CD14-positive monocyte (primary cell): ENCODE measurements around the gene MTX1. TPM values are rescaled to one million over a fixed set of nuclear protein-coding genes. Genes with fewer than 3 reads are reported as not detected.

ENCODE experiments used
- DNase-seq, 3 donors: peaks; one replicate each; pipeline ENCODE4 v3.0.0-alpha.2; 2011 to 2022
- H2AFZ ChIP-seq: 2 replicates; pipeline ENCODE4 v1.6.0; 2012; ENCODE audit warnings: mild to moderate bottlenecking, low read depth, low read length, inconsistent platforms; ENCODE audit not compliant: insufficient read depth, poor library complexity, severe bottlenecking
- H3K27ac ChIP-seq, 2 donors: 1 replicate in 1 of 2; 2 replicates in 1 of 2; pipeline ENCODE4 v1.5.1; 2012 to 2013; ENCODE audit warnings: low read length in 2 of 2, control low read depth in 1 of 2, inconsistent platforms in 1 of 2, low read depth in 1 of 2, mild to moderate bottlenecking in 1 of 2
- H3K27me3 ChIP-seq, 2 donors: one replicate each; pipeline versions ENCODE4 v1.6.0 to v1.6.1; 2011 to 2013; ENCODE audit warnings: low read length in 2 of 2; ENCODE audit not compliant: control insufficient read depth in 2 of 2, insufficient read depth in 2 of 2
- H3K36me3 ChIP-seq, 2 donors: replicated peaks in 1 of 2; 1 replicate in 1 of 2; 2 replicates in 1 of 2; pipeline versions ENCODE4 v1.5.1 to v1.6.1; 2012 to 2013; ENCODE audit warnings: low read length in 2 of 2, control low read depth in 1 of 2, inconsistent platforms in 1 of 2, mild to moderate bottlenecking in 1 of 2; ENCODE audit not compliant: insufficient read depth in 2 of 2, control insufficient read depth in 1 of 2
- H3K4me1 ChIP-seq, 2 donors: 1 replicate in 1 of 2; 2 replicates in 1 of 2; pipeline versions ENCODE4 v1.5.1 to v1.6.1; 2012 to 2013; ENCODE audit warnings: low read length in 2 of 2, control low read depth in 1 of 2, inconsistent platforms in 1 of 2, mild to moderate bottlenecking in 1 of 2, moderate library complexity in 1 of 2; ENCODE audit not compliant: insufficient read depth in 2 of 2, control insufficient read depth in 1 of 2
- H3K4me2 ChIP-seq: replicated peaks from 2 replicates; pipeline ENCODE3; 2012; ENCODE audit warnings: low read length, moderate library complexity, mild to moderate bottlenecking; ENCODE audit not compliant: poor library complexity, severe bottlenecking; ENCODE audit errors: extremely low read depth
- H3K4me3 ChIP-seq, 3 experiments: fragments of 200-600 bp in 1 of 3; sonication (generic) in 1 of 3; replicated peaks in 1 of 3; 1 replicate in 2 of 3; 2 replicates in 1 of 3; pipeline ENCODE4 v1.5.1; 2011 to 2013; ENCODE audit warnings: low read length in 3 of 3, mild to moderate bottlenecking in 3 of 3, control low read depth in 2 of 3, low read depth in 2 of 3, inconsistent platforms in 1 of 3, moderate library complexity in 1 of 3
- H3K79me2 ChIP-seq: 2 replicates; pipeline ENCODE4 v1.6.0; 2012; ENCODE audit warnings: mild to moderate bottlenecking, control low read depth, inconsistent platforms, low read length, moderate library complexity; ENCODE audit not compliant: insufficient read depth
- H3K9ac ChIP-seq: 2 replicates; pipeline ENCODE4 v1.6.0; 2017; ENCODE audit warnings: low read length, mild to moderate bottlenecking; ENCODE audit not compliant: insufficient read depth, poor library complexity, severe bottlenecking
- H3K9me3 ChIP-seq, 2 donors: replicated peaks in 1 of 2; 1 replicate in 1 of 2; 2 replicates in 1 of 2; pipeline versions ENCODE4 v1.5.1 to v1.6.1; 2012 to 2013; ENCODE audit warnings: low read length in 2 of 2, control low read depth in 1 of 2; ENCODE audit not compliant: control insufficient read depth in 1 of 2, insufficient read depth in 1 of 2
- H4K20me1 ChIP-seq: 2 replicates; pipeline ENCODE4 v1.6.0; 2012; ENCODE audit warnings: mild to moderate bottlenecking, low read length, control low read depth, moderate library complexity; ENCODE audit not compliant: insufficient read depth
- H3K27ac Mint-ChIP-seq, 7 donors: one replicate each; pipeline ENCODE4 v1.8.0; 2020; ENCODE audit warnings: mild to moderate bottlenecking in 7 of 7, mixed read lengths in 7 of 7, moderate library complexity in 6 of 7, inconsistent platforms in 2 of 7
- H3K27me3 Mint-ChIP-seq, 3 donors: one replicate each; pipeline ENCODE4 v1.8.0; 2021 to 2022; ENCODE audit warnings: low read depth in 3 of 3, mild to moderate bottlenecking in 3 of 3, mixed read lengths in 3 of 3, moderate library complexity in 3 of 3, inconsistent platforms in 1 of 3
- H3K36me3 Mint-ChIP-seq, 2 donors: one replicate each; pipeline ENCODE4 v1.8.0; 2020; ENCODE audit warnings: mixed read lengths in 2 of 2, inconsistent platforms in 1 of 2, mild to moderate bottlenecking in 1 of 2
- H3K4me1 Mint-ChIP-seq: one replicate; pipeline ENCODE4 v1.8.0; 2020; ENCODE audit warnings: mild to moderate bottlenecking, mixed read lengths
- H3K4me3 Mint-ChIP-seq, 2 donors: one replicate each; pipeline ENCODE4 v1.8.0; 2020; ENCODE audit warnings: mild to moderate bottlenecking in 2 of 2, mixed read lengths in 2 of 2, moderate library complexity in 1 of 2
- H3K9me3 Mint-ChIP-seq, 7 donors: one replicate each; pipeline ENCODE4 v1.8.0; 2020 to 2022; ENCODE audit warnings: mixed read lengths in 7 of 7, mild to moderate bottlenecking in 6 of 7, moderate library complexity in 6 of 7, inconsistent platforms in 2 of 7
- CTCF ChIP-seq: fragments of 200-600 bp; IDR thresholded peaks from one replicate; pipeline ENCODE4 v1.8.0; 2022; ENCODE audit warnings: antibody characterized with exemption, mild to moderate bottlenecking
- WGBS: methylation state at CpG from one replicate; pipeline ENCODE4 v1.1.5; 2013; ENCODE audit warnings: missing lambda C conversion rate; ENCODE audit not compliant: insufficient coverage; 5-methylcytosine and 5-hydroxymethylcytosine counted together
- intact Hi-C, 2 donors: fragments of 100-400 bp; cut with micrococcal nuclease; formaldehyde crosslinking; loops; one replicate each; pipeline versions ENCODE4 v1.15.0 to v1.15.1; 2023
- polyA plus RNA-seq, 3 donors: library from polyadenylated mRNA; depleted of rRNA in 1 of 3; unstranded in 2 of 3; stranded (reverse) in 1 of 3; fragments of 300-500 nt in 2 of 3; fragments of >200 nt in 1 of 3; fragmentation: Illumina TruSeq in 2 of 3; gene quantifications; 1 replicate in 2 of 3; 2 replicates in 1 of 3; pipeline ENCODE4 v1.2.3, GENCODE V29; 2012 to 2021

The MTX1 gene
- polyA plus RNA-seq, 3 donors, result 79.7 to 101 (median 86.0) TPM

DNA sequence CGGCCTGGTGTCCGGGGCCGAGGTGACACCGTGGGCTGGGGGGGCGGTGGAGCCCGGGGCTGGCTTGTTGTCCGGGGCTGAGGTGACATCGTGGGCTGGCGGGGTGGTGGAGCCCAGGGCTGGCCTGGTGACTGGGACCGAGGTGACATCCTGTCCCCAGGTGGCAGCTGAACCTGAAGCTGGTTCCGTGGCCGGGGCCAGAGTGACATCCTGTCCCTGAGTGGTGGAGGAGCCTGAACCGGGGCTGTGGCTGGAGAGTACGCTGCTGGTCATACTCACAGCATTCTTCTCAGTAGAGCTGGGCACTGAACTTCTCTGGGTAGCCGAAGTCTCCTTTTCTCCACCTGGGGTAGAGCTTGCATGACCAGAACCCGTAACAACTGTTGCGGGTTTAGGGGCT is 16.6 kb upstream of the MTX1 start:
- H3K27ac ChIP-seq, result no peak overlapping the region
- Mint-ChIP-seq H3K36me3 (peaks cover 8 to 17% of the 10 kb centered on the region in 2 donors), H3K27me3 (peaks cover 24 to 36% (median 27%) of the 10 kb centered on the region in 3 donors), H3K4me1 (peaks cover 27% of the 10 kb centered on the region), H3K9me3 (peaks cover 0 to 7% (median 3%) of the 10 kb centered on the region in 7 donors), H3K27ac (peak overlapping the region in 2 of 7 donors; percentile 26 to 81), H3K4me3 (no peak overlapping the region)
- peaks cover 27 to 35% of the 10 kb centered on the region in 2 donors for H3K4me1 ChIP-seq
- H3K9me3 ChIP-seq, result no peaks in the 10 kb centered on the region
- intact Hi-C loops, result no loop called here
- H3K4me2 ChIP-seq, result no peak overlapping the region
- WGBS, result 94% methylated on average over 13 of the region's 17 CpGs
- no peak overlapping the region for H3K9ac ChIP-seq
- DNase-seq, result no peak
- H4K20me1 ChIP-seq, result no peaks in the 10 kb centered on the region
- peaks cover 4 to 18% of the 10 kb centered on the region in 2 donors for H3K27me3 ChIP-seq
- H3K79me2 ChIP-seq, result no peaks in the 10 kb centered on the region
- H3K4me3 ChIP-seq, result no peak overlapping the region
- no peak for TF ChIP-seq CTCF
- H2AFZ ChIP-seq, result no peak overlapping the region
- no peaks in the 10 kb centered on the region for H3K36me3 ChIP-seq

DNA sequence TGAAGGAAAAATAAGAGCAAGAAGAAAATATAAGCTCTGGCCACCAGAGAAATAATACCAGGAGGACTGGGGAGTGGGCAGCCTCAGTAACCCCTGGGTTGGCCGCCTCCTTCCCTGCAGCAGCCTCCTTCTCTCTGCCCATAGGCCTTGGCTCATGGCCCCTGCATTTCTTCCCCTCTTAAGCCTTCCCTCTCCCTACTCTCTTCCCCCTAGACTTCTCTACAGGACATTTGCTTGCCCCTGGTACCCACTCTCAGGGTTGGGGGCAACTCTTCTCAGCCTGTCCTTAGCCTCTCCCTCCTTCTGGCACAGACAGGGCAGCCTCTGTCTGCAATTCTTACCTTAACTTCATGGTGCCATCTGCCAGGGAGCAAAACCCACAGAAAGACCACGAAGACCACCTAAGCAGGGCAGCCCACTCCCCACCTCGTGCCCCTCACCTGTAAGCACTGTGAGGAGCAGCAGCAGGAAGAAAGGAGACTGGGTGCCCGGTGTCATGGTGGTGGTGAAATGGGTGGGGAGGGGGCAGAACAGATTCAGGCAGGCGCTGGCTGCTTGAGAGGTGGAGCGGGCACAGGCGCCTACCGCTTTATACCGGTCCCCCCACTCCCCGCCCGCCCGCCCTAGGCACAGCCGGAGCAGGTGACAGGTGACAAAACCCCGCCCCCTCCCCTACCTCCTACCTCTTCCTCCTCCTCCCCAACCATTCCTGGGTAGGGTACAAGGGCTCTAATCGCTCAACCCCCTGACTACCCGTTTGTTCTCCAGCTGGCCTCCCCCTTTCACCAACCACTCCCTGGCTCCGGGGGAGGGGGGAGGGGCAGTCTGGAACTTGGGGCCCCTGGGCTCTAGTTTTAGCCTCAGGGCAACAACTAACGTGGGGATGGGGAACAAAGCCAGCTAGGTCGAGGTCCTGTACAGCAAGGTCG is 15.9 kb upstream of the MTX1 start:
- peak overlapping the region in 3 of 7 donors; percentile 11 to 90 (median 87) for H3K27ac Mint-ChIP-seq
- intact Hi-C loops, result no loop called here
- Histone ChIP-seq H3K4me3 (peak overlapping the region; percentile 26 to 72 (median 27)), H3K27ac (peak overlapping the region in 1 of 2 donors; percentile 2), H3K9me3 (no peaks in the 10 kb centered on the region), H3K9ac (peak overlapping the region; percentile 48), H3K79me2 (no peaks in the 10 kb centered on the region), H2AFZ (peak overlapping the region; percentile 79), H3K4me1 (peaks cover 27 to 35% of the 10 kb centered on the region in 2 donors), H3K4me2 (peak overlapping the region; percentile 81), H3K36me3 (no peaks in the 10 kb centered on the region), H3K27me3 (peaks cover 4 to 18% of the 10 kb centered on the region in 2 donors), H4K20me1 (no peaks in the 10 kb centered on the region)
- no peak for DNase-seq
- 80% methylated on average over 1 of the region's 20 CpGs for WGBS
- peaks cover 0 to 7% (median 3%) of the 10 kb centered on the region in 7 donors for H3K9me3 Mint-ChIP-seq
- peaks cover 11 to 19% of the 10 kb centered on the region in 2 donors for H3K36me3 Mint-ChIP-seq
- peaks cover 27% of the 10 kb centered on the region for H3K4me1 Mint-ChIP-seq
- no peak for TF ChIP-seq CTCF
- peaks cover 23 to 30% (median 27%) of the 10 kb centered on the region in 3 donors for H3K27me3 Mint-ChIP-seq
- peak overlapping the region; percentile 81 to 93 for H3K4me3 Mint-ChIP-seq
